Ascending aorta (tissue), 2 donors: ENCODE data around the gene TMIGD1. TPM values are rescaled to one million over a fixed set of nuclear protein-coding genes. Genes with fewer than 3 reads are reported as not detected.

Experiments
- DNase-seq, 2 donors: peaks; one replicate each; pipeline ENCODE4 v3.0.0-alpha.2; 2019; ENCODE audit warnings: low spot score in 2 of 2
- H3K27ac ChIP-seq, 2 donors: fragments of 200-600 bp; sonication (generic); one replicate each; pipeline ENCODE4 v1.5.1; 2016 to 2017; ENCODE audit warnings: mild to moderate bottlenecking in 1 of 2
- H3K27me3 ChIP-seq: fragments of 200-600 bp; sonication (generic); one replicate; pipeline ENCODE4 v1.5.1; 2017
- H3K36me3 ChIP-seq, 2 donors: fragments of 200-600 bp; sonication (generic); one replicate each; pipeline ENCODE4 v1.5.1; 2016
- H3K4me1 ChIP-seq, 2 donors: fragments of 200-600 bp; sonication (generic); one replicate each; pipeline ENCODE4 v1.5.1; 2016 to 2017; ENCODE audit warnings: mild to moderate bottlenecking in 1 of 2
- H3K4me3 ChIP-seq, 2 donors: fragments of 200-600 bp; sonication (generic); one replicate each; pipeline ENCODE4 v1.5.1; 2016 to 2017; ENCODE audit warnings: mild to moderate bottlenecking in 1 of 2
- H3K9me3 ChIP-seq, 2 donors: fragments of 200-600 bp; sonication (generic); one replicate each; pipeline ENCODE4 v1.5.1; 2016
- intact Hi-C: fragments of 100-400 bp; cut with DNase I; formaldehyde crosslinking; loops from one replicate; pipeline ENCODE4 v1.15.1; 2023
- total RNA-seq: library from RNA; depleted of rRNA; stranded (reverse); fragments of >200 nt; gene quantifications from one replicate; pipeline ENCODE4 v1.1.0, GENCODE V29; 2016
- TF ChIP-seq, protein P1 (sequence below), 3 experiments: fragments of 200-600 bp in 2 of 3; fragments of 450-650 bp in 1 of 3; sonication (generic) in 2 of 3; IDR thresholded peaks; one replicate each; pipeline ENCODE4 v1.5.1; 2016 to 2019; ENCODE audit warnings: antibody characterized with exemption in 3 of 3, mild to moderate bottlenecking in 1 of 3, moderate library complexity in 1 of 3

The TMIGD1 gene
- total RNA-seq, 1 donor from 2014 or later = not detected

DNA sequence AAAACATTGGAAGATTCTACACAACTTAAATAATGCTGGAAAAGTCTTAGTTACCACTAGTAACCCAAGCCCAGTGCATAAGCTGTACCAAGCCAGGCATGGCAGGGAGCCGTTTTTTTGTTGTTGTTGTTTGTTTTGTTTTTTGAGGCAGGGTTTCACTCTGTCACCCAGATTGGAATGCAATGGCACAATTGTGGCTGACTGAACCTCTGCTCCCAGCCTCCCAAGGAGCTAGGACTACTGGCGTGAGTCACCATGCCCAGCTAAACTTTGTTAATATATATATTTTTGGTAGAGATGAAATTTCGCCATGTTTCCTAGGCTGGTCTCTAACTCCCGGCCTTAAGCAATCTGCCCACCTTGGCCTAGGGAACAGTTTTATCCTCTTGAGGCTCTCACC is 564 bp upstream of the TMIGD1 start:
- intact Hi-C loops = no loop called here
- no peaks in the 10 kb centered on the region for H3K27me3 ChIP-seq
- no peaks in the 10 kb centered on the region for H3K36me3 ChIP-seq
- H3K27ac ChIP-seq = no peak overlapping the region
- no peak overlapping the region for H3K4me3 ChIP-seq
- H3K9me3 ChIP-seq = no peaks in the 10 kb centered on the region
- TF ChIP-seq, protein P1, sequence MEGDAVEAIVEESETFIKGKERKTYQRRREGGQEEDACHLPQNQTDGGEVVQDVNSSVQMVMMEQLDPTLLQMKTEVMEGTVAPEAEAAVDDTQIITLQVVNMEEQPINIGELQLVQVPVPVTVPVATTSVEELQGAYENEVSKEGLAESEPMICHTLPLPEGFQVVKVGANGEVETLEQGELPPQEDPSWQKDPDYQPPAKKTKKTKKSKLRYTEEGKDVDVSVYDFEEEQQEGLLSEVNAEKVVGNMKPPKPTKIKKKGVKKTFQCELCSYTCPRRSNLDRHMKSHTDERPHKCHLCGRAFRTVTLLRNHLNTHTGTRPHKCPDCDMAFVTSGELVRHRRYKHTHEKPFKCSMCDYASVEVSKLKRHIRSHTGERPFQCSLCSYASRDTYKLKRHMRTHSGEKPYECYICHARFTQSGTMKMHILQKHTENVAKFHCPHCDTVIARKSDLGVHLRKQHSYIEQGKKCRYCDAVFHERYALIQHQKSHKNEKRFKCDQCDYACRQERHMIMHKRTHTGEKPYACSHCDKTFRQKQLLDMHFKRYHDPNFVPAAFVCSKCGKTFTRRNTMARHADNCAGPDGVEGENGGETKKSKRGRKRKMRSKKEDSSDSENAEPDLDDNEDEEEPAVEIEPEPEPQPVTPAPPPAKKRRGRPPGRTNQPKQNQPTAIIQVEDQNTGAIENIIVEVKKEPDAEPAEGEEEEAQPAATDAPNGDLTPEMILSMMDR (IDR thresholded peaks at IDR 0.05) = no peak
- H3K4me1 ChIP-seq = no peaks in the 10 kb centered on the region
- DNase-seq = no peak

DNA sequence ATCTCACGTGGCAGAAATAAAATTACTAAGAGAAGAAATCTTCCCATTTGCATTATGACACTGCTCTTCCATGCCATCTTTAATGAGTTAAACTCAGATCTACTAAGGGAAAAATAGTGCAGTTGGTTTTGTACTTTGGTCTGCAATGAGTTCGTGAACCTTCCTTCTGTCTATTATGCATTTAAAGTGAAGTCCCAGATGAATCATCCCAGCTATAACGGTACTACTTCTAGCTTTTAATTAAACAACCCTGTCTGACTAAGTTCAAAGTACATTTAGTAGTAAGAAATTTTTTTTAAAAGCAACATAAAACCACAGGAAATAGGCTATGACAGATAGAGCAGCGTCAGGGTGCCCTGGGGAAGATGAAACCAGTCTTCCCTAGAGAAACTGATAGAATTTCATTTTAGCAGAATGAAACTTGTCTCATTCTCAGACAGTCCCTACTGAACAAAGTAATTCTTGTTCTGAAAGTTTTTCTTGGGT is 1.8 kb downstream of the TMIGD1 start:
- DNase-seq = no peak
- H3K9me3 ChIP-seq = no peaks in the 10 kb centered on the region
- H3K36me3 ChIP-seq = no peaks in the 10 kb centered on the region
- no peak overlapping the region for H3K27ac ChIP-seq
- no peaks in the 10 kb centered on the region for H3K4me1 ChIP-seq
- TF ChIP-seq, protein P1 (IDR thresholded peaks at IDR 0.05) = no peak
- intact Hi-C loops = no loop called here
- no peaks in the 10 kb centered on the region for H3K27me3 ChIP-seq
- H3K4me3 ChIP-seq = no peak overlapping the region

DNA sequence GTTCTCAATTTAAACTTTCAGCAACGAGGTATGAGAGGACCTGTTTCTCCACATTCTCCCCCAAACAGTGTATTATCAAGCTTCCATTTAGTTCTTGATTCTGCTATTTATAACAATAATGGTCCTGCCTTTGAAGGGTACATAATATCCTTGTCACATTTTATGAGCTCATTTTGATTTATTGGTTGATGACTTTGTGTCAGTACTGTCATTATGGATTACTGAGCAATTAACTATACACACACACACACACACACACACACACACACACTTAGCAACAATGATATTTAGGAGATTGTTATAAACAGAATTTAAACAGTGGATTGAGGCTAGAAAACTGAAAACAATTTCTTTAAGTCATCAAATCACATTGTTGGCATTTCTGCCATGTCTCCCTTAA is 7.0 kb downstream of the TMIGD1 start:
- no peaks in the 10 kb centered on the region for H3K27me3 ChIP-seq
- H3K9me3 ChIP-seq = no peaks in the 10 kb centered on the region
- H3K4me3 ChIP-seq = no peak overlapping the region
- intact Hi-C loops = no loop called here
- no peaks in the 10 kb centered on the region for H3K4me1 ChIP-seq
- H3K36me3 ChIP-seq = no peaks in the 10 kb centered on the region
- H3K27ac ChIP-seq = no peak overlapping the region
- DNase-seq = no peak
- TF ChIP-seq, protein P1 (IDR thresholded peaks at IDR 0.05) = no peak

DNA sequence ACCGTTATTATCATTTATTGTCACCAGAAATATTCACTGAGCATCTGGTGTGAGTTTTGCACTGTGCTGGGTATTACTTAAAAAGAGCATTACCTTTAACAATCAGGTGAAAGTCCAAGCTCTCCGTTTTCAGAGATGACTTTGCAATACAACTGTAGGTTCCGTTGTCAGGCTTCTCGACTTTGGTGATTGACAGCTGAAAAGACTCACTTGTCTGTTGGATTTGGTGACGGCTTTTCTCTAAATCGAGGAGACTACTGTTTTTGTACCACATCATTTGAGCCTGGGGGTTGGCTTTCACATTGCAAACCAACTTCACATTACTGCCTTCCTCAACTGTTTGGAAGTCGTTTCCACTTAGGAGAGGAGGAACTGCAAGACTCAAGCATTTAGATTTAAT is 9.1 kb downstream of the TMIGD1 start:
- H3K9me3 ChIP-seq = no peaks in the 10 kb centered on the region
- H3K4me1 ChIP-seq = no peaks in the 10 kb centered on the region
- H3K27ac ChIP-seq = no peak overlapping the region
- no peak overlapping the region for H3K4me3 ChIP-seq
- no peak for DNase-seq
- H3K27me3 ChIP-seq = no peaks in the 10 kb centered on the region
- TF ChIP-seq, protein P1 (IDR thresholded peaks at IDR 0.05) = no peak
- no peaks in the 10 kb centered on the region for H3K36me3 ChIP-seq
- intact Hi-C loops = no loop called here

DNA sequence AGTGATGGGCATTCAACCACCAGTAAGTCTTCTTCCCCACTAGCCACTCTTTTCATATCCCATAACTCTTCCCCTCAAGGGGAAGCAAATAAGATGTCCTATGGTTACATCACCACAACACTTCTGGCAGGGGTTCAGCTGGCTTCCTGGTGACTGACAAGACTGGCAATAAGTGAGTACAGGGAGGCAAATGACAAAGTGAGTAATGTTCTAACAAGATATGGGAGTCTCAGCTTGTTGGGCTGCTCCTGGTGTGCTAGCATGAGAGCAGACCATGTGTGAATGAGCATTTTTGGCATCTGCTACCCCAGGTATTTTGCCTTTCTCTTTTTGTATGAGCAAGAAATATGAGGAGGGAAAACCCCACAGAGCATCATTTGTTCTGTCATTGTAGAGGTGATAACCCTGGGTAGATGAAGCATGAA is 9.9 kb downstream of the TMIGD1 start:
- Histone ChIP-seq H3K4me3 (no peak overlapping the region), H3K9me3 (no peaks in the 10 kb centered on the region)
- intact Hi-C loops = no loop called here

More for the DNA sequence above, 9.9 kb downstream of the TMIGD1 start:
- Histone ChIP-seq H3K4me1 (no peaks in the 10 kb centered on the region), H3K36me3 (no peaks in the 10 kb centered on the region), H3K27me3 (no peaks in the 10 kb centered on the region), H3K27ac (no peak overlapping the region)
- no peak for DNase-seq
- TF ChIP-seq, protein P1 (IDR thresholded peaks at IDR 0.05) = no peak
